Lower lobe of right lung (tissue), 2 donors: ENCODE results near the gene PGLYRP3. TPM values are rescaled to one million over a fixed set of nuclear protein-coding genes. Genes with fewer than 3 reads are reported as not detected.

Experiments
- ATAC-seq, 2 donors: fragments of 200-7000 bp; cut with Tn5 transposase; one replicate each; pipeline ENCODE4 v1.9.1; 2020 to 2022; ENCODE audit warnings: mild to moderate bottlenecking in 2 of 2, moderate library complexity in 2 of 2
- DNase-seq: peaks from one replicate; pipeline ENCODE4 v3.0.0-alpha.2; 2020
- H3K27ac ChIP-seq: fragments of 200-600 bp; one replicate; pipeline ENCODE4 v1.8.0; 2022
- H3K27me3 ChIP-seq: fragments of 200-600 bp; one replicate; pipeline ENCODE4 v1.8.0; 2022; ENCODE audit warnings: low read depth
- H3K36me3 ChIP-seq: fragments of 200-600 bp; one replicate; pipeline ENCODE4 v1.8.0; 2022; ENCODE audit warnings: mild to moderate bottlenecking
- H3K4me1 ChIP-seq: fragments of 200-600 bp; one replicate; pipeline ENCODE4 v1.8.0; 2022
- H3K4me3 ChIP-seq: fragments of 200-600 bp; one replicate; pipeline ENCODE4 v1.8.0; 2022; ENCODE audit warnings: mild to moderate bottlenecking
- H3K9me3 ChIP-seq: fragments of 200-600 bp; one replicate; pipeline ENCODE4 v1.8.0; 2022
- intact Hi-C: fragments of 100-400 bp; cut with DNase I; formaldehyde crosslinking; loops from one replicate; pipeline ENCODE4 v1.11.0; 2022
- total RNA-seq: library from RNA; stranded (reverse); fragmentation: NEBNext Ultra II Directional; extraction: Animal tissue kit (Norgen Biotek cat#: 25700); gene quantifications from one replicate; pipeline ENCODE4 v1.2.1, GENCODE V29; 2021
- TF ChIP-seq, protein P1 (sequence below): fragments of 200-600 bp; IDR thresholded peaks from one replicate; pipeline ENCODE4 v1.8.0; 2022; ENCODE audit warnings: antibody characterized with exemption, mild to moderate bottlenecking
- donor health status: DM: no; HTN: yes; CAD: no; lungs with severe emphysema.

The PGLYRP3 gene
- total RNA-seq, 1 donor from 2014 or later, result not detected

DNA sequence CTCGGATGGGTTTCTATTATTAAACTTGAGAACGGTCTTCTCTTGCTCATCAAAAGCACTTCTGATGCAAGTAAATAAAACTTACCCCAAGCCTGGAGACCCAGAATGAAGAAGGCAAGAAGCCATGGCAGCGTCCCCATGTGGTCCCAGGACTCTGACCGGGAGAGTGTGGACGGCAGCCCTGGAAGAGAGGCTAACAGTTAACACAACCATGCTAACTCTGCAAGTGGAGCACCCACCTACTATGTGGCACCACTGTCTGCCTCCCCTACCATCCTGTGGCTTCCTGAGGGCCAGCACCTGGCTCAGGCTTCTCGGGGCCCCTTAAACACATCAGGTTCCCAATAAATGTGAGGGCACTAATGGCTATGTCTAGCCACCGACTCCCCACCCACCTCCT, 2.2 kb downstream of the PGLYRP3 start:
- Histone ChIP-seq H3K4me1 (no peaks in the 10 kb centered on the region), H3K27ac (no peak overlapping the region), H3K36me3 (no peaks in the 10 kb centered on the region), H3K27me3 (no peaks in the 10 kb centered on the region), H3K9me3 (no peaks in the 10 kb centered on the region), H3K4me3 (no peak overlapping the region)
- TF ChIP-seq, protein P1, sequence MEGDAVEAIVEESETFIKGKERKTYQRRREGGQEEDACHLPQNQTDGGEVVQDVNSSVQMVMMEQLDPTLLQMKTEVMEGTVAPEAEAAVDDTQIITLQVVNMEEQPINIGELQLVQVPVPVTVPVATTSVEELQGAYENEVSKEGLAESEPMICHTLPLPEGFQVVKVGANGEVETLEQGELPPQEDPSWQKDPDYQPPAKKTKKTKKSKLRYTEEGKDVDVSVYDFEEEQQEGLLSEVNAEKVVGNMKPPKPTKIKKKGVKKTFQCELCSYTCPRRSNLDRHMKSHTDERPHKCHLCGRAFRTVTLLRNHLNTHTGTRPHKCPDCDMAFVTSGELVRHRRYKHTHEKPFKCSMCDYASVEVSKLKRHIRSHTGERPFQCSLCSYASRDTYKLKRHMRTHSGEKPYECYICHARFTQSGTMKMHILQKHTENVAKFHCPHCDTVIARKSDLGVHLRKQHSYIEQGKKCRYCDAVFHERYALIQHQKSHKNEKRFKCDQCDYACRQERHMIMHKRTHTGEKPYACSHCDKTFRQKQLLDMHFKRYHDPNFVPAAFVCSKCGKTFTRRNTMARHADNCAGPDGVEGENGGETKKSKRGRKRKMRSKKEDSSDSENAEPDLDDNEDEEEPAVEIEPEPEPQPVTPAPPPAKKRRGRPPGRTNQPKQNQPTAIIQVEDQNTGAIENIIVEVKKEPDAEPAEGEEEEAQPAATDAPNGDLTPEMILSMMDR, result no peak
- DNase-seq (no peak), ATAC-seq (no peak)
- intact Hi-C loops, result no loop called here

DNA sequence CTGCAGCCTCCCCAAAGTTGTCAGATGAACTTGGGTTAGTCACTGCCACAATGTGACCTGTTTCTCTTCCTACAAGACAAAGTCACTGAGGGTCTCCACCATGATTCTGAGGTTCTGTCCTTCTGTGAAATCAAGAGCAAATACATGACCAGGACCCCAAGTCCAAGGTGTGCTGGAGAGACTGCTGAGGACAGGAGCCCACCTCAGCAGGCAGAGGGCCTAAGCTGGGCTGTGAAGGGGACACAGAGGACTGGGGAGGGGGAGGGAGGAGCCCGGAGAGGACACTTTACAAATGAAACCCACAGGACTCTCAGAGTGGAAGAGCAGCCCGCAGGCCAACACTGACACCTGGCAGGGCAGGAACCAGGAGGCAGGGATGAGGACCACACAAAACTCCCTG, 3.3 kb downstream of the PGLYRP3 start:
- Histone ChIP-seq H3K9me3 (no peaks in the 10 kb centered on the region), H3K27me3 (no peaks in the 10 kb centered on the region), H3K36me3 (no peaks in the 10 kb centered on the region), H3K4me1 (no peaks in the 10 kb centered on the region), H3K4me3 (no peak overlapping the region), H3K27ac (no peak overlapping the region)
- ATAC-seq (no peak), DNase-seq (no peak)
- intact Hi-C loops, result no loop called here
- TF ChIP-seq, protein P1, result no peak

DNA sequence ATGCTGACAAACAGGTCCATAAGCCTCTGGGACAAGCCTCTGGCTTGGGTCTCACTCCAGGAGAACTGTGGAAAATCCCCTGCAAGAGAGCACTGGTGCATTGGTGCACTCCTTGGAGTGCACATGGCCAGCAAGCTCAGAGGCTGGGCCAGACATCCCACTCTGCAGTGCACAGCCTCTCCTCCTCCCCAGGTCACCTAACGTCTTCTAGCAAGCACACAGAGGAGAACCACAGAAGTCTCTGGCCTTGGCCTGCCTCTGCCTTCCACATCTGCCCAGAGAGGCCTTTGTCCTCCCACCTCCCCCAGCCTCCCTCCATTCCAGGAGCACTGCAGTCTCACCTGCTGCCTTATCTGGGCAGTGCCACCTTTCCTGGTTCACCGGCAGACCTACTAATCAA, 4.2 kb downstream of the PGLYRP3 start:
- no peaks in the 10 kb centered on the region for H3K36me3 ChIP-seq
- ATAC-seq, result no peak
- no peak for DNase-seq
- no peaks in the 10 kb centered on the region for H3K4me1 ChIP-seq
- no peak overlapping the region for H3K27ac ChIP-seq
- TF ChIP-seq, protein P1, result no peak
- H3K9me3 ChIP-seq, result no peaks in the 10 kb centered on the region
- H3K4me3 ChIP-seq, result no peak overlapping the region
- H3K27me3 ChIP-seq, result no peaks in the 10 kb centered on the region
- intact Hi-C loops, result no loop called here

DNA sequence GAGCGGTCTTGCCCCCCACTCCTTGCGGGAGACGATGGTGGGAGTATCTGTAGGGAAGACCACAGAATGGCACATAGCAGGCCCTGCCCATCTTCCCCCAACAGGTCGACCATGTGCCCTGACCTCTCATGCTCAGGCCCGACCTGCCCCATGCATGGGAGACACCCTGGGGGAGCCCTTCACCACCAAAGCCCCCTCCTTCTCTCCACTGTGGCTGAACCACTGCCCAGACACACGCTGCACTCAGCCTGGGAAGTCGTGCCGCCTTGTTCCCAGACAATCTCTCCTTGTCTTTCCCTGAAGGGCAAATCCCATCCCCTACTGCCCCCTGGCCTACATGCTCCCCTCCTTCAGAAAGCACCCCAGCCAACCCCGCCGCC, 5.5 kb downstream of the PGLYRP3 start:
- no peak overlapping the region for H3K27ac ChIP-seq
- H3K36me3 ChIP-seq, result no peaks in the 10 kb centered on the region
- H3K27me3 ChIP-seq, result no peaks in the 10 kb centered on the region
- TF ChIP-seq, protein P1, result no peak
- ATAC-seq (peak in 1 of 2 donors; percentile 8), DNase-seq (no peak)
- no peak overlapping the region for H3K4me3 ChIP-seq
- H3K9me3 ChIP-seq, result no peaks in the 10 kb centered on the region
- no peaks in the 10 kb centered on the region for H3K4me1 ChIP-seq
- intact Hi-C loops, result no loop called here

DNA sequence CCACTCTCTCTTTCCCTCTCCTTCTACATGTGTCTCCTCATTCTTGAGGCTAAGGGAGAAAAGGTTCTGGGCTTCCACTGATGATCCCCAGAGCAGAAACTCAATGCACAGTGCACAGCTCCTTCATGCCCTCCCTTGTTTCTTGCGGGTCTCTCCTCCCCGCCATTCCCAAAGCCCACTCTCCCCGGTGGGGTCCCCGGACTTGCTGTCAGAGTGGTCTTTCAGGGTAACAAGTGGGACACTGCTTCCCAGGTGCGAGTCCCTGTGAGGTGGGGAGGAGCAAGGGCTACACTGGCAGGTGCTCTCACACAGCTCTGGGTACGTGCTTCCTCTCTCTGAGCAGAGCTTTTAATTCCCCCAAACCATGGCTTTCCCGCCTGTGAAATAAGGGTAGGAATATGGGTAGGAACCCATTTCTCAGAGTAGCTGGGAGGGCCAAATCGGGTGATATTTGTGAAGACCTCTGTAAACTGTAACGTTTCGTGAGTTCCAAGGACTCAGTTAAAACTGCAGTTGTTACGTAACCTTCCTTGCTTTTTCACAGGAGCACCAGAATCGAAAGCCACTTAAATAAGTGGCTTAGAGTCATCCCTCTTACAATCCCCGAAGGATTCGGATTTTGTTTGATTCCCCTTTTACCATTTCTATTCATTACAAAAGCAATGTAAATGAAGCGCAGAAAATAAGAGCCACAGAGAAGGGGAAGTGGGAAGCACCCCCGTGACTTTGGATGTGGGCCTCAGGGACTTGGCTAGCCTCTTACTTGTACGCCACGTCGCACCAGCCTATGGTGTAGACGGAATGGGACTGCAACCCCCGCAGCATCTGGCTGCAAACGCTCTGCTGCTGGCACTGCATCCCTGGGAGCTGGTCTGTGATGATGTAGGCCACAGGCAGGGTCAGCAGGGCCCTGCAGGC, 6.2 kb downstream of the PGLYRP3 start:
- no peak overlapping the region for H3K27ac ChIP-seq
- H3K36me3 ChIP-seq, result no peaks in the 10 kb centered on the region
- H3K9me3 ChIP-seq, result no peaks in the 10 kb centered on the region
- no peaks in the 10 kb centered on the region for H3K27me3 ChIP-seq
- H3K4me3 ChIP-seq, result no peak overlapping the region
- ATAC-seq, result peak in 1 of 2 donors; percentile 51
- no peaks in the 10 kb centered on the region for H3K4me1 ChIP-seq
- intact Hi-C loops, result no loop called here
- TF ChIP-seq, protein P1, result no peak
- no peak for DNase-seq
